ENCODE measurements around the gene NR4A3. TPM values are rescaled to one million over a fixed set of nuclear protein-coding genes. Genes with fewer than 3 reads are reported as not detected.

The NR4A3 gene
- polyA plus RNA-seq, 1 experiment, result 0.14 TPM

GRCh38 chr9:99859243-99859980 lies 37.7 kb downstream of the NR4A3 start:
- H3K4me3 ChIP-seq (ENCODE audit: low read depth, low read length), result no peak overlapping the region
- TF ChIP-seq CTCF (IDR thresholded peaks at IDR 0.05; ENCODE audit: low read depth, low read length), result no peak
- CTCF ChIA-PET, result interaction anchor here (0.9 kb wide), 1 partner anchor 88 kb away, joined by 3 read pairs; no protein-coding TSS in a partner anchor
- no peak overlapping the region for H3K27ac ChIP-seq (ENCODE audit: low read depth, low read length)
- H3K9me3 ChIP-seq (ENCODE audit: control insufficient read depth, insufficient read depth, low read length), result no peaks in the 10 kb centered on the region
- POLR2A ChIA-PET, result no interaction called here
- H3K27me3 ChIP-seq (ENCODE audit: control insufficient read depth, insufficient read depth, low read length), result no peaks in the 10 kb centered on the region
- no peak for DNase-seq (ENCODE audit: low read depth, low spot score)

GRCh38 chr9:99860266-99860665 lies 38.6 kb downstream of the NR4A3 start:
- no peaks in the 10 kb centered on the region for H3K27me3 ChIP-seq (ENCODE audit: control insufficient read depth, insufficient read depth, low read length)

GRCh38 chr9:99863955-99864354 lies 42.3 kb downstream of the NR4A3 start:
- no peaks in the 10 kb centered on the region for H3K27me3 ChIP-seq (ENCODE audit: control insufficient read depth, insufficient read depth, low read length)
- no peaks in the 10 kb centered on the region for H3K9me3 ChIP-seq (ENCODE audit: control insufficient read depth, insufficient read depth, low read length)
- ChIA-PET CTCF (no interaction called here), POLR2A (no interaction called here)
- H3K4me3 ChIP-seq (ENCODE audit: low read depth, low read length), result no peak overlapping the region
- H3K27ac ChIP-seq (ENCODE audit: low read depth, low read length), result no peak overlapping the region
- TF ChIP-seq CTCF (IDR thresholded peaks at IDR 0.05; ENCODE audit: low read depth, low read length), result no peak
- no peak for DNase-seq (ENCODE audit: low read depth, low spot score)

More at GRCh38 chr9:99860266-99860665, 38.6 kb downstream of the NR4A3 start:
- ChIA-PET CTCF (interaction anchor here (0.9 kb wide), 1 partner anchor 87 kb away, joined by 3 read pairs; no protein-coding TSS in a partner anchor), POLR2A (no interaction called here)
- no peaks in the 10 kb centered on the region for H3K9me3 ChIP-seq (ENCODE audit: control insufficient read depth, insufficient read depth, low read length)
- H3K4me3 ChIP-seq (ENCODE audit: low read depth, low read length), result no peak overlapping the region
- no peak for TF ChIP-seq CTCF (IDR thresholded peaks at IDR 0.05; ENCODE audit: low read depth, low read length)
- no peak for DNase-seq (ENCODE audit: low read depth, low spot score)
- no peak overlapping the region for H3K27ac ChIP-seq (ENCODE audit: low read depth, low read length)

- no peak overlapping the region for H3K4me3 ChIP-seq (ENCODE audit: low read depth, low read length)
- TF ChIP-seq CTCF (IDR thresholded peaks at IDR 0.05; ENCODE audit: low read depth, low read length), result no peak
- ChIA-PET CTCF (no interaction called here), POLR2A (no interaction called here)
- no peak overlapping the region for H3K27ac ChIP-seq (ENCODE audit: low read depth, low read length)
- H3K27me3 ChIP-seq (ENCODE audit: control insufficient read depth, insufficient read depth, low read length), result no peaks in the 10 kb centered on the region
- DNase-seq (ENCODE audit: low read depth, low spot score), result no peak
- no peaks in the 10 kb centered on the region for H3K9me3 ChIP-seq (ENCODE audit: control insufficient read depth, insufficient read depth, low read length)
Observed at GRCh38 chr9:99866398-99866797, 44.7 kb downstream of the NR4A3 start.

- ChIA-PET POLR2A (no interaction called here), CTCF (no interaction called here)
- no peak for TF ChIP-seq CTCF (IDR thresholded peaks at IDR 0.05; ENCODE audit: low read depth, low read length)
- Histone ChIP-seq H3K4me3 (ENCODE audit: low read depth, low read length) (no peak overlapping the region), H3K27ac (ENCODE audit: low read depth, low read length) (no peak overlapping the region), H3K27me3 (ENCODE audit: control insufficient read depth, insufficient read depth, low read length) (no peaks in the 10 kb centered on the region), H3K9me3 (ENCODE audit: control insufficient read depth, insufficient read depth, low read length) (no peaks in the 10 kb centered on the region)
- DNase-seq (ENCODE audit: low read depth, low spot score), result no peak
Observed at GRCh38 chr9:99867536-99867935, 45.9 kb downstream of the NR4A3 start.
